Body of pancreas (tissue), 4 donors: ENCODE data around the gene ZNF536.

Experiments
- CTCF ChIP-seq, 7 experiments: fragments of 450-650 bp in 4 of 7; fragments of 200-600 bp in 3 of 7; sonication (generic) in 3 of 7; IDR thresholded peaks; one replicate each; pipeline ENCODE4 v1.5.1; 2016 to 2019; ENCODE audit warnings: antibody characterized with exemption in 7 of 7
- POLR2A ChIP-seq, 3 donors: fragments of 450-650 bp; IDR thresholded peaks; one replicate each; pipeline ENCODE4 v1.6.1; 2016; ENCODE audit warnings: antibody characterized with exemption in 3 of 3, mild to moderate bottlenecking in 2 of 3

GRCh38 chr19:30425885-30426838 lies 54.0 kb downstream of the ZNF536 start:
- TF ChIP-seq CTCF (IDR thresholded peaks at IDR 0.05) (no peak), POLR2A (IDR thresholded peaks at IDR 0.05) (no peak)
